Measurements from ENCODE around the gene DNAJB8. TPM values are rescaled to one million over a fixed set of nuclear protein-coding genes. Genes with fewer than 3 reads are reported as not detected.

DNAJB8 gene
- total and polyA plus RNA-seq, 9 donors: not detected

DNA sequence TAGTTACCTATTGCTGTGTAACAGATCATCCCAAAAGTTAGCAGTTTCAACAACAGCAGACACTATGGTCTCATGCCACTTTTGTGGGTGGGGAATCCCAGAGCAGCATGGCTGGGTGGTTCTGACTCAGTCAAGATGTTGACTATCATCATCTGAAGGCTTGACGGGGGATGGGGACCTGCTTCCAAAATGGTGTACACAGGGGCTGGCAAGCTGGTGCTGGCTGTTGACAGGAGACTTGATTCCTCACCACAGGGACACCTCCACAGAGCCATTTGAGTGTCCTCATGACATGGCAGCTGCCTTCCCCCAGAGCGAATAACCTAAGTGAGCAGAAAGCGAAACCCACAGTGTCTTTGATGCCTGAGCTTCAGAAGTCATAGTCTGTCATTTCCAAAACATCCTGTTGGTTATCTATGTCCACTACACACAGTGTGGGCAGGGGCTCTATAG is 19.1 kb downstream of the DNAJB8 start:
- H3K27ac ChIP-seq (ENCODE audit: low read length): no peak overlapping the region
- no peak overlapping the region for H3K4me3 ChIP-seq (ENCODE audit: low read length)
- peaks cover 16% of the 10 kb centered on the region for H3K27me3 ChIP-seq (ENCODE audit: control insufficient read depth, insufficient read depth, low read length)
- 94% methylated on average over 3 of the region's 3 CpGs for WGBS (ENCODE audit: insufficient coverage)
- DNase-seq: no peak
- no peaks in the 10 kb centered on the region for H3K36me3 ChIP-seq (ENCODE audit: control insufficient read depth, insufficient read depth, low read length)
- no peaks in the 10 kb centered on the region for H3K9me3 ChIP-seq (replicated peaks; ENCODE audit: control insufficient read depth, low read depth, low read length)
- no peaks in the 10 kb centered on the region for H3K4me1 ChIP-seq (ENCODE audit: control insufficient read depth, insufficient read depth, low read length)

DNA sequence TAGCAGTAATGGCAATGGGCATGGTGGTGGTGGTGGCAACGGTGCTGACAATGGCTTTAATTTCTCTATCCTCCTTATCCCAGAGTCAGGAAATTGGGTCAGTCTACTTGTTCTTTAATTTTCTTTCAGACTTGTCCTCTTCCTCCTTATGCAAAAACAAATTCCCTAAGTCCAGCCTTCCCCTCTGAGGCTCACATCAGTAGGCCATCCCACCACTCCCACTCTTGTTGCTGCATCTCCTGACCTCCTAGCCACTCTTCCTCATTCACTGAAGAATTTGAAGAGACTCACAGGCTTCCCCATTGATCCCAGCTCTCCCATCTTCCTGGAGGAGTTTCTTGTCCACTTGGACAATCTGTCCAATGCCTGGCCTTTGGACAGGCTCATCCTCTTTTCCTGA is 19.9 kb downstream of the DNAJB8 start:
- Histone ChIP-seq H3K4me1 (ENCODE audit: control insufficient read depth, insufficient read depth, low read length) (no peaks in the 10 kb centered on the region), H3K36me3 (ENCODE audit: control insufficient read depth, insufficient read depth, low read length) (no peaks in the 10 kb centered on the region), H3K9me3 (replicated peaks; ENCODE audit: control insufficient read depth, low read depth, low read length) (no peaks in the 10 kb centered on the region), H3K27ac (ENCODE audit: low read length) (no peak overlapping the region), H3K4me3 (ENCODE audit: low read length) (no peak overlapping the region), H3K27me3 (ENCODE audit: control insufficient read depth, insufficient read depth, low read length) (peaks cover 16% of the 10 kb centered on the region)
- WGBS (ENCODE audit: insufficient coverage): 100% methylated on average over 1 of the region's 1 CpG
- no peak for DNase-seq

DNA sequence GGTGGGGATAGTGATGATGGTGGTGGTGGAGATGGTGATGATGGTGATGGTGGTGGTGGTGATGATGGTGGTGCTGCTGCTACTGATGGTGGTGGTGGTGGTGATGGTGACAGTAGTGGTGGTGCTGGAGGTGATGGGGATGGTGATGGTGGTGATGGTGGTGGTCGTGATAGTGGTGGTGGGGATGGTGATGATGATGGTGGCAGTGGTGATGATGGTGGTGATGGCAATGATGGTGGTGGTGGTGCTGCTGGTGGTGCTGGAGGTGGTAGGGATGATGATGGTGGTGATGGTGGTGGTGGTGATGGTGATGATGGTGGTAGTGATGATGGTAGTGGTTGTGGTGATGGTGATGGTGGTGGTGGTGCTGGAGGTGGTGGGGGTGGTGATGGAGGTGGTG is 21.3 kb downstream of the DNAJB8 start:
- 100% methylated on average over 1 of the region's 1 CpG for WGBS (ENCODE audit: insufficient coverage)
- Histone ChIP-seq H3K36me3 (ENCODE audit: control insufficient read depth, insufficient read depth, low read length) (no peaks in the 10 kb centered on the region), H3K4me3 (ENCODE audit: low read length) (no peak overlapping the region), H3K27me3 (ENCODE audit: control insufficient read depth, insufficient read depth, low read length) (peaks cover 16% of the 10 kb centered on the region), H3K4me1 (ENCODE audit: control insufficient read depth, insufficient read depth, low read length) (no peaks in the 10 kb centered on the region), H3K9me3 (replicated peaks; ENCODE audit: control insufficient read depth, low read depth, low read length) (no peaks in the 10 kb centered on the region), H3K27ac (ENCODE audit: low read length) (no peak overlapping the region)
- no peak for DNase-seq

DNA sequence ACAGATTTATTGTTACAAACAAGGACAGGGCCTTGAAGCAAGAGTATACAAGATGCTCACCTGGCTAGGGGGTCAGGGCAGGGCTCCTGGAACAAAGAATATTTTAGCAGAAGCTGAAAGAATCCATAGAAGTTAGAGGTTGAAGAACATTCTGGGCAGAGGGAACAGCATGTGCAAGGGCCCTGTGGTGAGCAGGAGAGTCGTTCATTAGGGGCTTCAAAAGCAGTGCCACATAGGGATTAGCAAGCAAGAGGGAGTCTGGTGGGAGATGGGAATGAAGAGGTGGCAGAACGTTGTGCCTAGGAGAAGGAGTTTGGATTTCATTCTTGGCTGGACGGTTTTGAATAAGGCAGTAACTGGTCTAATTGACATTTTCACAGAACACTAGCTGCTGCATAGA is 22.9 kb downstream of the DNAJB8 start:
- Histone ChIP-seq H3K27me3 (ENCODE audit: control insufficient read depth, insufficient read depth, low read length) (peaks cover 14% of the 10 kb centered on the region), H3K4me3 (ENCODE audit: low read length) (no peak overlapping the region), H3K9me3 (replicated peaks; ENCODE audit: control insufficient read depth, low read depth, low read length) (no peaks in the 10 kb centered on the region), H3K27ac (ENCODE audit: low read length) (no peak overlapping the region), H3K4me1 (ENCODE audit: control insufficient read depth, insufficient read depth, low read length) (no peaks in the 10 kb centered on the region), H3K36me3 (ENCODE audit: control insufficient read depth, insufficient read depth, low read length) (no peaks in the 10 kb centered on the region)
- no peak for DNase-seq
- 74% methylated on average over 2 of the region's 3 CpGs for WGBS (ENCODE audit: insufficient coverage)

DNA sequence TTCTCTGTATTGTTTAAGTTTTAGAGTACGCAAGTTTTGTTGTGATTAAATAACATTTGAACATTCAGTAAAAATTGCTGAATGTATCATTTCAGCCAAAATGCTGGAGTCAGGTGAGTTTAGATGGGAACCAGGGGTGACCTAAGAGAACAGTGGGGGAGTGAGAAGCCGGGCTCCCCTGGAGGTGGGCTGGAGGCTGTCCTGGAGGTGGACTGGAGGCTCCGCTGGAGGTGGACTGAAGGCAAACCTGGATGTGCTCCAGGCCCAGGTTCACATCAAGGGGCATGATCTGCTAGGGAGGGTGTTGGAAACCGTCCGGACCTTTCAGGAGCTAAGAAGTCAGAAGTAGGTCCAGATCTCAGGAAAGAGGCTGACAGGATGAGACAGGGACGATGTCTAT is 23.7 kb downstream of the DNAJB8 start:
- H3K9me3 ChIP-seq (replicated peaks; ENCODE audit: control insufficient read depth, low read depth, low read length): no peaks in the 10 kb centered on the region
- no peak overlapping the region for H3K27ac ChIP-seq (ENCODE audit: low read length)
- no peak for DNase-seq
- H3K4me3 ChIP-seq (ENCODE audit: low read length): no peak overlapping the region
- no peaks in the 10 kb centered on the region for H3K4me1 ChIP-seq (ENCODE audit: control insufficient read depth, insufficient read depth, low read length)
- peaks cover 14% of the 10 kb centered on the region for H3K27me3 ChIP-seq (ENCODE audit: control insufficient read depth, insufficient read depth, low read length)
- H3K36me3 ChIP-seq (ENCODE audit: control insufficient read depth, insufficient read depth, low read length): no peaks in the 10 kb centered on the region
- 76% methylated on average over 4 of the region's 6 CpGs for WGBS (ENCODE audit: insufficient coverage)

DNA sequence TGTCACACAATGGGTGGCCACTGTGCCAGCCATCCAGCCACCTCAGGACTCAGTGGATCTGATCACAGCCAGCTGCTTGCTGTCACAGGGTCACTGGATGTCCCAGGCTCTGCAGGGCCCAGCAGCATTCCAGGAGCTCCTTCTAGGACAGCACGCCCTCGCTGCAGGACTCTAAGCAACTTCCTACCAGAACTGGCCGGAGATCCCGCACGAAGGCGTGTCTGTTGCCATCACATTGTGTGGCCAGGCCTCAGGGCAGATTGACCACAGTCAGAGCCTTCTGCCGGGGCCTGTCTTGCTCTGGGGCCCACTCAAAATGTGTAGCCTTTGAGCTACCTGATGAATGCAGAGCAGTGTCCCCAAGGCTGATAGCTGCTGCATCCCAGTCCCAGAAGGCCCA is 24.6 kb downstream of the DNAJB8 start:
- H3K27ac ChIP-seq (ENCODE audit: low read length): no peak overlapping the region
- WGBS (ENCODE audit: insufficient coverage): 78% methylated on average over 7 of the region's 7 CpGs
- no peak for DNase-seq

DNA sequence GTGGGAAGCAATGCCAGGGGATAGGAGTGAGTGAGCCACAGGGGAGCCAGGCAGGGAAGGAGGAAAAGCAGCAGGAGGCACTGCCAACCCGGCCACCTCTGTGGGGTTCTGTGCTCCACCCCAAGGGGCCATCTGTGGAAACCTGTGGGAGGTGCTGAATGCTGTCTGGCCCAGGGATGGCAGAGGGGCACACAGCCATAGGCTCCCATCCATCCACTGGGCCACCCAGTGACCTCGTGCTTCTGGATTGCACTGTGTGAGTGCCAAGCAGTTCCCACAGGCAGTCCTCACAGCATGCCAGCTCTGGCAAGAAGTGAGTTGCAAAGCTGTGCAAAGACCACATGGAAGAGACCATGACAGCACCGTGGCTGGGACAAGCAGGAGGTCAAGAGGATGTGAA is 27.5 kb downstream of the DNAJB8 start:
- Histone ChIP-seq H3K4me1 (ENCODE audit: control insufficient read depth, insufficient read depth, low read length) (no peaks in the 10 kb centered on the region), H3K27ac (ENCODE audit: low read length) (no peak overlapping the region), H3K27me3 (ENCODE audit: control insufficient read depth, insufficient read depth, low read length) (peaks cover 31% of the 10 kb centered on the region), H3K9me3 (replicated peaks; ENCODE audit: control insufficient read depth, low read depth, low read length) (no peaks in the 10 kb centered on the region), H3K36me3 (ENCODE audit: control insufficient read depth, insufficient read depth, low read length) (no peaks in the 10 kb centered on the region), H3K4me3 (ENCODE audit: low read length) (no peak overlapping the region)
- 54% methylated on average over 2 of the region's 3 CpGs for WGBS (ENCODE audit: insufficient coverage)
- no peak for DNase-seq

More for the DNA sequence above, 24.6 kb downstream of the DNAJB8 start:
- H3K27me3 ChIP-seq (ENCODE audit: control insufficient read depth, insufficient read depth, low read length): peaks cover 16% of the 10 kb centered on the region
- no peaks in the 10 kb centered on the region for H3K36me3 ChIP-seq (ENCODE audit: control insufficient read depth, insufficient read depth, low read length)
- no peak overlapping the region for H3K4me3 ChIP-seq (ENCODE audit: low read length)
- H3K9me3 ChIP-seq (replicated peaks; ENCODE audit: control insufficient read depth, low read depth, low read length): no peaks in the 10 kb centered on the region
- H3K4me1 ChIP-seq (ENCODE audit: control insufficient read depth, insufficient read depth, low read length): no peaks in the 10 kb centered on the region

DNA sequence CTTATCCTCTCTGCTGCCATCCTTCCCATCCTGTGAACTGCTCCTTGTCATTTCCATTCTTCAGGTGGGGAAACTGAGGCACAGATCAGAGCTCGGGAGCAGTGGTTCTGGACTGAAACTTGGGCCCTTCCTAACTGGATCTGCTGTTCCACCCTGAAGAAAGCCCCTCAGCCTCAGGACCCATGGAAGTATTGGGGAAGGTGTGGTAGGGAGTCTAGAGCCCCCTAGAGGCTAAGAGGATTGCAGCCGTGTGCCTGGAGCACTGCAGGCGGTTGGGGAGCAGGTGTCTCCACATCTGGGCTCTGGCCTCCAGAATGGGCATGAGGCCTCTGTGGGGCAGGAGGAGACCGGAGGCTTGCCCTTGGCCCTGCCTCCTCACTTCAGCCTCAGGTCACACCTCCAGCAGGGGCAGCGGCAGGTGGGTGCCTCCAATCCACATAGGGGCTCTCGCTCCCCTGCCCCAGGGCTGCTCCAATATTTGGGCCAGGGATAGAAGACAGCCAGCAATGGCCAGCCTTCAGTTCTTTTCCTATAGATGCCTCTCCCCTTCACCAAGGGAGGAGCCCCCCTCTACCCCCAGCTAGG is 28.1 kb downstream of the DNAJB8 start:
- no peak for DNase-seq
- no peaks in the 10 kb centered on the region for H3K9me3 ChIP-seq (replicated peaks; ENCODE audit: control insufficient read depth, low read depth, low read length)
- H3K4me1 ChIP-seq (ENCODE audit: control insufficient read depth, insufficient read depth, low read length): no peaks in the 10 kb centered on the region
- WGBS (ENCODE audit: insufficient coverage): 52% methylated on average over 5 of the region's 6 CpGs
- no peak overlapping the region for H3K27ac ChIP-seq (ENCODE audit: low read length)
- peaks cover 31% of the 10 kb centered on the region for H3K27me3 ChIP-seq (ENCODE audit: control insufficient read depth, insufficient read depth, low read length)
- no peak overlapping the region for H3K4me3 ChIP-seq (ENCODE audit: low read length)
- H3K36me3 ChIP-seq (ENCODE audit: control insufficient read depth, insufficient read depth, low read length): no peaks in the 10 kb centered on the region

DNA sequence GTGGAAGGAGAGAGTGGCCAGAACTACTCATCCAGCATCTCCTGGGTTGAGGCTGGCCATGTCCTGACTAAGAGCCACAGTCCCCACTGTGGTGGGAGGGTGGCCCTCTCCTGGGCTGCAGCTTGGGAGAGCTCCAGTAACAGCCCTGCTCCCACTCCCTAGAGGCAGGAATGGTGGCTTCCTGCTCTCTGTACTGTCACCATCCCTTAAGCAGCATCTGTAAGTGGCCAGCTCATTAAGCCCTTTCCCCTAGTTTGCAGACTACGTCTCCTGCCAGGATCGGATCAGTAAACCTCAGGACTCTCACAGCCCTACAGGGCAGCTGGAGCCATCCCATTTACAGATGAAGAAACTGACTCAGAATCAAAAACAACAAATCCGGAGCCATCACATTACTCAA is 30.5 kb downstream of the DNAJB8 start:
- 66% methylated on average over 2 of the region's 3 CpGs for WGBS (ENCODE audit: insufficient coverage)
- no peak for DNase-seq
- Histone ChIP-seq H3K27ac (ENCODE audit: low read length) (no peak overlapping the region), H3K9me3 (replicated peaks; ENCODE audit: control insufficient read depth, low read depth, low read length) (no peaks in the 10 kb centered on the region), H3K4me3 (ENCODE audit: low read length) (no peak overlapping the region), H3K27me3 (ENCODE audit: control insufficient read depth, insufficient read depth, low read length) (peaks cover 52% of the 10 kb centered on the region), H3K4me1 (ENCODE audit: control insufficient read depth, insufficient read depth, low read length) (peaks cover 13% of the 10 kb centered on the region), H3K36me3 (ENCODE audit: control insufficient read depth, insufficient read depth, low read length) (no peaks in the 10 kb centered on the region)

DNA sequence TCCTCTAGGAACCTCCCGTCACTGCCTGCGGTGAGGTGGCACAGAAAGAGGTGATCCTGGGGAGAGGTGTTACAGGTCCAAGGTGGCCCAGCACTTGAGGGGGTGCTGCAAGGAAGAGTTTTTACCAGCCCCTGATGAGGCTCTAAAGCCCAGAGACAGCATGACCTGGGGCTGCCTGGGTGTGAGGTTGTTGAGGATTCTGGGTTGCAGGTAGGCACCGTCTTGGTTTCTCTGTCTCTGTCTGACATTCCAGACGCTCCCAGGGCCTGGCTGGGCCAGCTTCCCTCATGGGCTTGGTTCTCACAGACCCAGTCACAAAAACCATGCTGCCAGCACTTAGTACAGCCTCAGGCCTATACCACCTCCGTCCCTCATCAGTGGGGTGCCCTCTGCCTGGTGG is 31.1 kb downstream of the DNAJB8 start:
- DNase-seq: no peak
- Histone ChIP-seq H3K36me3 (ENCODE audit: control insufficient read depth, insufficient read depth, low read length) (no peaks in the 10 kb centered on the region), H3K9me3 (replicated peaks; ENCODE audit: control insufficient read depth, low read depth, low read length) (no peaks in the 10 kb centered on the region), H3K27ac (ENCODE audit: low read length) (no peak overlapping the region), H3K4me3 (ENCODE audit: low read length) (no peak overlapping the region), H3K27me3 (ENCODE audit: control insufficient read depth, insufficient read depth, low read length) (peaks cover 57% of the 10 kb centered on the region), H3K4me1 (ENCODE audit: control insufficient read depth, insufficient read depth, low read length) (peaks cover 13% of the 10 kb centered on the region)
- WGBS (ENCODE audit: insufficient coverage): 77% methylated on average over 5 of the region's 5 CpGs

DNA sequence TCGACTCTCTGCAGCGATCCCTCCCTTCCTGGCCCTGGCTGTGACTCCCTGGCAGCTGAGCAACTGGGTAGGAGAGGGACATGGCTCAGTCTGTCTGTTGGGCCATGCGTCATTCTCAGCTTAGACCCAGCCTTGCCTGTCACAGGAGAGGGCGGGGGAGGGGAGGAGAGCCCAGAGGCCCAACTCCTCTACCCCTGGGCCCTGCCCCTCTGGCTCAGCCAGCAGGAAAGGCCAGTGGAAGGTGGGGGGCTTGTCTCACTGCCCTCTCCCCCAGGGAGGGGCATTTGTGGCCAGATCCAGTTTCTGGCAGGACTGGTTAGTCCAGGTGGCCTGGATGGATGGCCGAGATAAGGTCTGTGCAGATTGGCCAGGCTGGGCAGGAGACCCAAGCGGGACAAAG is 31.6 kb downstream of the DNAJB8 start:
- no peak for DNase-seq
- Histone ChIP-seq H3K36me3 (ENCODE audit: control insufficient read depth, insufficient read depth, low read length) (no peaks in the 10 kb centered on the region), H3K27me3 (ENCODE audit: control insufficient read depth, insufficient read depth, low read length) (peaks cover 62% of the 10 kb centered on the region)

More for the DNA sequence above, 31.6 kb downstream of the DNAJB8 start:
- Histone ChIP-seq H3K27ac (ENCODE audit: low read length) (no peak overlapping the region), H3K4me1 (ENCODE audit: control insufficient read depth, insufficient read depth, low read length) (peaks cover 13% of the 10 kb centered on the region), H3K9me3 (replicated peaks; ENCODE audit: control insufficient read depth, low read depth, low read length) (no peaks in the 10 kb centered on the region), H3K4me3 (ENCODE audit: low read length) (no peak overlapping the region)
- 69% methylated on average over 6 of the region's 6 CpGs for WGBS (ENCODE audit: insufficient coverage)
